ENCODE measurements around the gene PRR19. TPM values are rescaled to one million over a fixed set of nuclear protein-coding genes. Genes with fewer than 3 reads are reported as not detected.
A peak's percentile ranks its signal among the peaks of the same experiment; 100 is the strongest.

PRR19 gene
- total RNA-seq, 1 donor from 2014 or later, result 1.3 TPM

- H3K4me3 Mint-ChIP-seq (ENCODE audit: unreplicated experiment), result peak overlapping the region; percentile 45
- H3K36me3 Mint-ChIP-seq (ENCODE audit: low read depth, unreplicated experiment), result peaks cover 17% of the 10 kb centered on the region
- H3K27ac ChIP-seq (ENCODE audit: low read depth, low read length), result no peak overlapping the region
- no peak overlapping the region for H3K27ac Mint-ChIP-seq (ENCODE audit: unreplicated experiment)
- H3K36me3 ChIP-seq (ENCODE audit: insufficient read depth, low read length), result peaks cover 6% of the 10 kb centered on the region
- FAIRE-seq, result no peak
- no peaks in the 10 kb centered on the region for H3K9me3 Mint-ChIP-seq (ENCODE audit: unreplicated experiment)
- H3K9me3 ChIP-seq (ENCODE audit: insufficient read depth, low read depth, low read length), result no peaks in the 10 kb centered on the region
- H3K4me3 ChIP-seq (ENCODE audit: insufficient read depth, low read depth, low read length), result no peak overlapping the region
- H3K4me1 Mint-ChIP-seq (ENCODE audit: low read depth, unreplicated experiment), result peaks cover 45% of the 10 kb centered on the region
- no peaks in the 10 kb centered on the region for H3K27me3 ChIP-seq (ENCODE audit: insufficient read depth, low read length)
- peaks cover 51% of the 10 kb centered on the region for H3K4me1 ChIP-seq (ENCODE audit: insufficient read depth, low read length)
- DNase-seq (ENCODE audit: low read depth), result no peak
- H3K4me2 ChIP-seq (ENCODE audit: low read length), result no peak overlapping the region
- no peaks in the 10 kb centered on the region for H3K27me3 Mint-ChIP-seq (ENCODE audit: low read depth, unreplicated experiment)
- H2AFZ ChIP-seq (ENCODE audit: low read depth, low read length), result no peak overlapping the region
- peak overlapping the region; percentile 3 for H3K9ac ChIP-seq (ENCODE audit: low read length)
- H3K79me2 ChIP-seq (ENCODE audit: insufficient read depth, low read length), result peaks cover 96% of the 10 kb centered on the region
- peaks cover 56% of the 10 kb centered on the region for H4K20me1 ChIP-seq (ENCODE audit: insufficient read depth, low read length)
- TF ChIP-seq EZH2 (IDR thresholded peaks at IDR 0.05; ENCODE audit: insufficient read depth, low read length) (no peak), CTCF (IDR thresholded peaks at IDR 0.05; ENCODE audit: insufficient read depth, low read depth, low read length) (no peak)
These were observed 26.8 kb upstream of the PRR19 start for GRCh38 chr19:42275103-42275502.

GRCh38 chr19:42275517-42275916 lies 26.4 kb upstream of the PRR19 start:
- Histone ChIP-seq H3K27me3 (ENCODE audit: insufficient read depth, low read length) (no peaks in the 10 kb centered on the region), H3K4me2 (ENCODE audit: low read length) (no peak overlapping the region), H4K20me1 (ENCODE audit: insufficient read depth, low read length) (peaks cover 56% of the 10 kb centered on the region), H3K79me2 (ENCODE audit: insufficient read depth, low read length) (peaks cover 92% of the 10 kb centered on the region), H2AFZ (ENCODE audit: low read depth, low read length) (no peak overlapping the region), H3K9me3 (ENCODE audit: insufficient read depth, low read depth, low read length) (no peaks in the 10 kb centered on the region), H3K4me1 (ENCODE audit: insufficient read depth, low read length) (peaks cover 47% of the 10 kb centered on the region), H3K9ac (ENCODE audit: low read length) (peak overlapping the region; percentile 3), H3K4me3 (ENCODE audit: insufficient read depth, low read depth, low read length) (no peak overlapping the region), H3K27ac (ENCODE audit: low read depth, low read length) (no peak overlapping the region), H3K36me3 (ENCODE audit: insufficient read depth, low read length) (peaks cover 6% of the 10 kb centered on the region)
- Mint-ChIP-seq H3K27me3 (ENCODE audit: low read depth, unreplicated experiment) (no peaks in the 10 kb centered on the region), H3K9me3 (ENCODE audit: unreplicated experiment) (no peaks in the 10 kb centered on the region), H3K36me3 (ENCODE audit: low read depth, unreplicated experiment) (peaks cover 17% of the 10 kb centered on the region), H3K4me1 (ENCODE audit: low read depth, unreplicated experiment) (peaks cover 42% of the 10 kb centered on the region), H3K27ac (ENCODE audit: unreplicated experiment) (no peak overlapping the region), H3K4me3 (ENCODE audit: unreplicated experiment) (no peak overlapping the region)
- FAIRE-seq (no peak), DNase-seq (ENCODE audit: low read depth) (no peak)
- TF ChIP-seq CTCF (IDR thresholded peaks at IDR 0.05; ENCODE audit: insufficient read depth, low read depth, low read length), result no peak
- no peak for TF ChIP-seq EZH2 (IDR thresholded peaks at IDR 0.05; ENCODE audit: insufficient read depth, low read length)

- Histone ChIP-seq H3K4me3 (ENCODE audit: insufficient read depth, low read depth, low read length) (no peak overlapping the region), H3K9me3 (ENCODE audit: insufficient read depth, low read depth, low read length) (no peaks in the 10 kb centered on the region), H3K79me2 (ENCODE audit: insufficient read depth, low read length) (peaks cover 87% of the 10 kb centered on the region), H3K9ac (ENCODE audit: low read length) (peak overlapping the region; percentile 19), H3K27ac (ENCODE audit: low read depth, low read length) (no peak overlapping the region), H2AFZ (ENCODE audit: low read depth, low read length) (no peak overlapping the region), H3K27me3 (ENCODE audit: insufficient read depth, low read length) (no peaks in the 10 kb centered on the region), H3K36me3 (ENCODE audit: insufficient read depth, low read length) (peaks cover 6% of the 10 kb centered on the region), H4K20me1 (ENCODE audit: insufficient read depth, low read length) (peaks cover 56% of the 10 kb centered on the region), H3K4me2 (ENCODE audit: low read length) (no peak overlapping the region), H3K4me1 (ENCODE audit: insufficient read depth, low read length) (peaks cover 42% of the 10 kb centered on the region)
- Mint-ChIP-seq H3K4me1 (ENCODE audit: low read depth, unreplicated experiment) (peaks cover 39% of the 10 kb centered on the region), H3K4me3 (ENCODE audit: unreplicated experiment) (peak overlapping the region; percentile 73), H3K27ac (ENCODE audit: unreplicated experiment) (no peak overlapping the region), H3K36me3 (ENCODE audit: low read depth, unreplicated experiment) (peaks cover 15% of the 10 kb centered on the region), H3K9me3 (ENCODE audit: unreplicated experiment) (no peaks in the 10 kb centered on the region), H3K27me3 (ENCODE audit: low read depth, unreplicated experiment) (no peaks in the 10 kb centered on the region)
- no peak for TF ChIP-seq CTCF (IDR thresholded peaks at IDR 0.05; ENCODE audit: insufficient read depth, low read depth, low read length)
- TF ChIP-seq EZH2 (IDR thresholded peaks at IDR 0.05; ENCODE audit: insufficient read depth, low read length), result no peak
- DNase-seq (ENCODE audit: low read depth), result no peak
- FAIRE-seq, result no peak
These were observed 25.6 kb upstream of the PRR19 start for GRCh38 chr19:42276284-42276683.
